ENCODE data around the gene ANKRD24.
"Not testable (repeated sequence)": the region's sequence is repeated elsewhere in the genome, so short reads cannot be mapped to it uniquely, and the experiment has no call there.

ANKRD24 gene

GRCh38 chr19:4267901-4268815, 85.7 kb downstream of the ANKRD24 start:
- DNase-seq (ENCODE audit: low read depth in 3 of 3), result no peak

- no peak for DNase-seq (ENCODE audit: low read depth in 3 of 3)
These were observed 86.4 kb downstream of the ANKRD24 start for GRCh38 chr19:4268816-4269430.

GRCh38 chr19:4272894-4273293, 90.4 kb downstream of the ANKRD24 start:
- DNase-seq (ENCODE audit: low read depth in 3 of 3), result no peak

- not testable (repeated sequence) for DNase-seq (ENCODE audit: low read depth in 3 of 3)
These were observed 91.8 kb downstream of the ANKRD24 start for GRCh38 chr19:4274321-4274686.

Measured in stimulated activated CD4-positive, alpha-beta T cell treated with anti-CD3 and anti-CD28 coated beads, TNF-alpha, amount 100 ng/mL, for 24 hours (primary cell).